GM18867 (cell line): ENCODE data around the gene PLEKHA7.

Experiments
- ATAC-seq: cut with Tn5 transposase; IDR thresholded peaks from one replicate; pipeline ENCODE4 v1.9.1; 2021; ENCODE audit warnings: mild to moderate bottlenecking, moderate library complexity; ENCODE audit not compliant: unreplicated experiment

The PLEKHA7 gene

GRCh38 chr11:16794047-16794818, 220.0 kb downstream of the PLEKHA7 start:
- no peak for ATAC-seq

- ATAC-seq = no peak
These were observed 220.7 kb downstream of the PLEKHA7 start for GRCh38 chr11:16793511-16793910.

GRCh38 chr11:16793009-16793408, 221.2 kb downstream of the PLEKHA7 start:
- no peak for ATAC-seq

GRCh38 chr11:16792426-16792825, 221.8 kb downstream of the PLEKHA7 start:
- no peak for ATAC-seq

GRCh38 chr11:16791191-16791961, 222.8 kb downstream of the PLEKHA7 start:
- no peak for ATAC-seq

- no peak for ATAC-seq
These were observed 223.6 kb downstream of the PLEKHA7 start for GRCh38 chr11:16790486-16791190.

- ATAC-seq = no peak
These were observed 224.4 kb downstream of the PLEKHA7 start for GRCh38 chr11:16789560-16790485.

- no peak for ATAC-seq
These were observed 225.2 kb downstream of the PLEKHA7 start for GRCh38 chr11:16789063-16789420.

GRCh38 chr11:16788141-16789062, 225.8 kb downstream of the PLEKHA7 start:
- ATAC-seq = peak; percentile 68

GRCh38 chr11:16787035-16787742, 227.0 kb downstream of the PLEKHA7 start:
- no peak for ATAC-seq

GRCh38 chr11:16786131-16786530, 228.1 kb downstream of the PLEKHA7 start:
- ATAC-seq = no peak

- peak; percentile 87 for ATAC-seq
These were observed 228.6 kb downstream of the PLEKHA7 start for GRCh38 chr11:16785520-16786128.

- no peak for ATAC-seq
These were observed 229.5 kb downstream of the PLEKHA7 start for GRCh38 chr11:16784666-16785065.

- no peak for ATAC-seq
These were observed 230.1 kb downstream of the PLEKHA7 start for GRCh38 chr11:16784097-16784496.

- ATAC-seq = no peak
These were observed 230.9 kb downstream of the PLEKHA7 start for GRCh38 chr11:16783321-16783801.

GRCh38 chr11:16781936-16782919, 232.0 kb downstream of the PLEKHA7 start:
- ATAC-seq = no peak
